ENCODE measurements around the gene GID8.
"Not testable (repeated sequence)": the region's sequence is repeated elsewhere in the genome, so short reads cannot be mapped to it uniquely, and the experiment has no call there.

GID8 gene

DNA sequence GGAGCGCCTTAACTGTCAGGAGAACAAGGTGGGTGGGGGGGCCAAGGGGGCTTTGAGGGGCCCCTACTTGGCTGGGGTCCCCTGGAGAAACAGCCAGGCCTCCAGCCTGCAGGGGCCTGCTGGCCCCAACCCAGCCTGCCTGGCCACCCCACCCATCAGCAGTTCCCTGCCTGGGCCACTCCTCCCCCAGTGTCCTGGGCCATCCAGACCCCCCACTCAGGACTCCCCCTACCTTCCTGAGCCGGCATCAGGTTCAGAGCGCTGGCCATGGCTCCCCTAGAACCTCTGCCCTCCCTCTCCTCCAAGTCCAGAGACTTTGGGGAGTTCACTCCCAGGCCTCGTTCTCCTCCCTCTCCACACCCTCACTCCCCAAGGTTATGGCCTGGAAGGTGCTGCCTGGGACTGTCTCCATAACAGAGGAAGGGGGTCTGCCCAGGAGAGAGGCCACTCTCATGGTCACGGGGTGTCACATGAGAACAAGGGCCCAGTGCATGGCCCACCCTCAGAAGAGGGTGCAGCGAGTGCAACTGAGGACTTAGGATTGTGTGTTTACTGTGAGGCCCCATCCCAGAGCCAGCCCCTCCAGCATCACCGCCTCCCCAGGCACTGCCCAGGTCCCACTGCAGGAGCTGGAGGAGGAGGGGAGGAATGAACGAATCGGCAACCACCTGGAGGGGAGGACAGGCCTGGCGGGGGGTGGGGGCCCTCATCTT, 20.6 kb downstream of the GID8 start:
- H3K4me3 ChIP-seq (ENCODE audit: low read depth, low read length) = no peak overlapping the region
- TF ChIP-seq, protein P1, sequence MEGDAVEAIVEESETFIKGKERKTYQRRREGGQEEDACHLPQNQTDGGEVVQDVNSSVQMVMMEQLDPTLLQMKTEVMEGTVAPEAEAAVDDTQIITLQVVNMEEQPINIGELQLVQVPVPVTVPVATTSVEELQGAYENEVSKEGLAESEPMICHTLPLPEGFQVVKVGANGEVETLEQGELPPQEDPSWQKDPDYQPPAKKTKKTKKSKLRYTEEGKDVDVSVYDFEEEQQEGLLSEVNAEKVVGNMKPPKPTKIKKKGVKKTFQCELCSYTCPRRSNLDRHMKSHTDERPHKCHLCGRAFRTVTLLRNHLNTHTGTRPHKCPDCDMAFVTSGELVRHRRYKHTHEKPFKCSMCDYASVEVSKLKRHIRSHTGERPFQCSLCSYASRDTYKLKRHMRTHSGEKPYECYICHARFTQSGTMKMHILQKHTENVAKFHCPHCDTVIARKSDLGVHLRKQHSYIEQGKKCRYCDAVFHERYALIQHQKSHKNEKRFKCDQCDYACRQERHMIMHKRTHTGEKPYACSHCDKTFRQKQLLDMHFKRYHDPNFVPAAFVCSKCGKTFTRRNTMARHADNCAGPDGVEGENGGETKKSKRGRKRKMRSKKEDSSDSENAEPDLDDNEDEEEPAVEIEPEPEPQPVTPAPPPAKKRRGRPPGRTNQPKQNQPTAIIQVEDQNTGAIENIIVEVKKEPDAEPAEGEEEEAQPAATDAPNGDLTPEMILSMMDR (IDR thresholded peaks at IDR 0.05; ENCODE audit: low read depth, low read length, missing control alignments) = no peak
- no peak for DNase-seq (ENCODE audit: low read depth)

GRCh38 chr20:62959101-62959971, 21.4 kb downstream of the GID8 start:
- TF ChIP-seq, protein P1 (IDR thresholded peaks at IDR 0.05; ENCODE audit: low read depth, low read length, missing control alignments) = no peak
- no peak for DNase-seq (ENCODE audit: low read depth)
- no peak overlapping the region for H3K4me3 ChIP-seq (ENCODE audit: low read depth, low read length)

DNA sequence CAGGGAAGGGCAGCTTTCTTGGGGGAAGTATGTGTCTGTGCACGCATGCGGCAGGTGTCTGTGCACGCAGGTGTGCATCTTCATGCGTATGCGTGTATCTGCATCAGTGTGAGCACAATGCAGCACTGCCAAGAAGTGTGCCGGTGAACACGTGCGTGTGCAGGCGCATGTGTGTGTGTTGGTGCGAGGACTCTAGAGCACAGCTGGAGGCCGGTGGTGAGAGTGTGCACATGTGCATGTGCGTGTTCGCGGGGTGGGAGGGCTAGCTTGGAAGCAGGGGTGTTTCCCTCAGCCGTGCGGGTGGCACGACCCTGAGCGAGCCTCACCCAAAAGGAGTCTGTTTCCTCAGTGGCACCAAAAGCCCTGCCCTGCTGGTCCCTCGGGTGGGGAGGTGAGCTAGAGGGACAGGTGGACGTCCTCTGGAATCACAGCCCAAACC, 22.1 kb downstream of the GID8 start:
- DNase-seq (ENCODE audit: low read depth) = no peak
- TF ChIP-seq, protein P1 (IDR thresholded peaks at IDR 0.05; ENCODE audit: low read depth, low read length, missing control alignments) = no peak
- no peak overlapping the region for H3K4me3 ChIP-seq (ENCODE audit: low read depth, low read length)

GRCh38 chr20:62960446-62961309, 22.7 kb downstream of the GID8 start:
- not testable (repeated sequence) for DNase-seq (ENCODE audit: low read depth); H3K4me3 ChIP-seq (ENCODE audit: low read depth, low read length)

DNA sequence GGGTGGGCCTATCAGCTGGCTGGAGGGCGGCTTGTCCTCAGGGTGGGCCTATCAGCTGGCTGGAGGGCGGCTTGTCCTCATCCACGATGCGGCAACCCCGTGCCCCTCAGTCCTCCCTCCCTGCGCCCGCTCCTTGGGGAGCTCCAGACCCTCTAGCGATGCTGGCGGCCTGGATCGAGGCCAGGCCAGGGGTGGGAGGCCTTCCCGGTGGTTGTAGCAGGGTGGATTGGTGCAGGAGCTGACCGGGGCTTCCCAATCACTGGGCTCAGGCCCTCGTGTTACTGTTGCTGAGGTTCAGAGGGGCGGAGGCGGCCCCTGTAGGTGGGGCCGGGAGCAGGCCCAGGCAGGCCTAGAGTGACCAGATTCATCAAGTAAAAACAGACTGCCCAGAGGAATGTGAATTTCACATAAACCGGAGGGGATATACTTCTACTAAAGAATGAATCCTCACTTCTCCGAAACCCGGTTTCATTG, 23.4 kb downstream of the GID8 start:
- TF ChIP-seq, protein P1 (IDR thresholded peaks at IDR 0.05; ENCODE audit: low read depth, low read length, missing control alignments) = no peak
- no peak for DNase-seq (ENCODE audit: low read depth)
- no peak overlapping the region for H3K4me3 ChIP-seq (ENCODE audit: low read depth, low read length)

GRCh38 chr20:62961799-62962198, 23.9 kb downstream of the GID8 start:
- TF ChIP-seq, protein P1 (IDR thresholded peaks at IDR 0.05; ENCODE audit: low read depth, low read length, missing control alignments) = no peak
- no peak overlapping the region for H3K4me3 ChIP-seq (ENCODE audit: low read depth, low read length)
- no peak for DNase-seq (ENCODE audit: low read depth)
